GM19099 (cell line): ENCODE results near the gene CTBP1.

Source experiments
- POLR2A ChIP-seq: IDR thresholded peaks from 3 replicates; pipeline ENCODE4 v1.6.1; 2011; ENCODE audit warnings: low read depth; ENCODE audit not compliant: insufficient read length; ENCODE audit errors: extremely low read depth

Gene CTBP1

GRCh38 chr4:1199556-1200331 lies 49.2 kb downstream of the CTBP1 start:
- no peak for TF ChIP-seq POLR2A

DNA sequence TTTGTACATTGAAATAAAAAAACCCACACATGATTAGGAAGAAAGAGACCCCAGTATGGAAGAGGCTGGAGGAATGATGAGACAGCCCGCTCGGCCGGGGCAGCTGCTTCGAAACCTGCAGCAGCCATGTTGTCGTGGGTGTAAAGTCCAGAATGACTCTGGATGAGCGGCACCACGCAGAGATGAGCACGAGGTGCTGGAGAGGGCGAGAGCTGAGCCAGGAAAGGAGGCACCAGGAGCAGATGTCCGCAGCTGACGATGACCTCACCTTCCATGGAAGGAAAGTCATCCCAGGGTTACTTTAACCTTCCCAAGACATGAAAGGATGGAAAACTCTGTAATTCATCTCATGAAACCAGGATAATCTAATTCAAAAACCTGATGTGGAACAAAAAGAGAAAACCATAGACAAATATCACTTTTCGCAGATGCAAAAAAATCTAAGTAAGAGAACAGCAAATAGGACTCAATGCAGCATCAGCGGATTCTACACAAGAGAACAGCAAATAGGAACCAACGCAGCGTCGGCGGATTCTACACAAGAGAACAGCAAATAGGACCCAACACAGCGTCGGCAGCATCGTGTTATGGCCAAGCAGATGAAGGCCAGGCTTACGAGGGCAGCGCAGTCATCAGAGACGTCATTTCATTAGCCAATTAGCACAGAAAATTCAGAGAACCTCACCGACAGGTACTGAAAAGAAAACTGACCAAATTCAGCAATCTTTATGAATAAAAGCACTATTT lies 50.7 kb downstream of the CTBP1 start:
- no peak for TF ChIP-seq POLR2A

DNA sequence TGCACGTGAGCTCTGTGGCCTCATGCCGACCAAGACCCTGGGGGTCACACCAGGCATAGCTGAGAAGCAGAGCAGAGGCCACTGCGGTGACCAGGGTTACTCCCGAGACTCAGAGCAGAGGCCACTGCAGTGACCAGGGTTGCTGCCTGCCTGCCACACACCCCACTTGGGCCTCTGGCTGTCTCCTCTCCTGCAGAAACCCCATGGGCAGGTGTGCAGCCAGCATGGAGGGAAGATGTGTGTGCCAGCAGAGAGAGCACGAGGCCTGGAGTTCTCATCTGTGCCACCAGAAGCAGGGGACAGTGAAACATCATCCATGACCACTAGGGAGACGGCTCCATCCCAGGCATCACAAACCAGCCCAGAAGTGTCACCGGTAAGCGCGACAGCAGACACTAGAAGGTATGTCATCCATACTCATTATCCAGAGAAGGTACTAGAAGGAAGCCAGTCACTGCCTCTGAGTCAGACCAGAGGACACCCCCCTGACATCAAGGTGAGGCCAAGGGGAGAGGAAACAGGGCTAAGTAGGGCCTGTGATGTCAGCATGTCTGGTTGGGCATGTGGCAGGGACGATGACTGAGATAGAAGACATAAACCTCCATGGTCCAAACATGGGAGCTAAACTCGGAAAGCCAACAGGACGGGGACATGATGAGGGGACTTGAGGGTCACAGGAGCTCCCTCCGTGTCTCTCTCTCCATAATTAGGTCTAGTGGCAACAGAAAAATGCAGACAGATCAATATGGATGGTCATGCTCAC lies 52.3 kb downstream of the CTBP1 start:
- TF ChIP-seq POLR2A: no peak

GRCh38 chr4:1195891-1196401 lies 53.0 kb downstream of the CTBP1 start:
- no peak for TF ChIP-seq POLR2A

DNA sequence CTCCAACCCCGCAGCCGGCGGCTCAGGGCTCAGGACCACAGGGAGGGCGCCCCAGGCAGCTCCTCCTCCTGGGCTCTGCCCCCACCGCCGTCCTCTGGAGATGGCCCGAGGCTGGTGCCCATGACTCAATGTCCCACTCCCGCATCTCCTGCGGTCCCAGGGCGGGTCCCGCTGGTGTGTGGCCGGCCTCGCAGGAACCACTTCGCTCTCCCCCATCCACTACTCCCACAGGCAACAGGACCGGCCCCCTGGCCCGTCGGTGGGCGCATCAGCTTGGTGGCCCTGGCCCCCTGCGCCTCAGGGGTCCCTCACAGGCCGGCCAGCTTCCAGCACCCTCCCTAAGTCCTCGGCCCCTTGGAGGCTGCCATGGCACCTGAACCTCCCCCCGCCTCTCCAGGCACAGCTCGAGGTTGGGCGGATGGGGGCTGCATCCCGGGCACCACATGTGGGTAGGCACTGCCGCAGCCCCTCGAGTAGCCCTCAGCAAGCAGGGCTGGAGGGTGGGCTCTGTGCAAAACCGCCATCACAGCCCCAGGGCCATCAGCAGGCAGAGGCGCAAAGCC lies 53.7 kb downstream of the CTBP1 start:
- no peak for TF ChIP-seq POLR2A

DNA sequence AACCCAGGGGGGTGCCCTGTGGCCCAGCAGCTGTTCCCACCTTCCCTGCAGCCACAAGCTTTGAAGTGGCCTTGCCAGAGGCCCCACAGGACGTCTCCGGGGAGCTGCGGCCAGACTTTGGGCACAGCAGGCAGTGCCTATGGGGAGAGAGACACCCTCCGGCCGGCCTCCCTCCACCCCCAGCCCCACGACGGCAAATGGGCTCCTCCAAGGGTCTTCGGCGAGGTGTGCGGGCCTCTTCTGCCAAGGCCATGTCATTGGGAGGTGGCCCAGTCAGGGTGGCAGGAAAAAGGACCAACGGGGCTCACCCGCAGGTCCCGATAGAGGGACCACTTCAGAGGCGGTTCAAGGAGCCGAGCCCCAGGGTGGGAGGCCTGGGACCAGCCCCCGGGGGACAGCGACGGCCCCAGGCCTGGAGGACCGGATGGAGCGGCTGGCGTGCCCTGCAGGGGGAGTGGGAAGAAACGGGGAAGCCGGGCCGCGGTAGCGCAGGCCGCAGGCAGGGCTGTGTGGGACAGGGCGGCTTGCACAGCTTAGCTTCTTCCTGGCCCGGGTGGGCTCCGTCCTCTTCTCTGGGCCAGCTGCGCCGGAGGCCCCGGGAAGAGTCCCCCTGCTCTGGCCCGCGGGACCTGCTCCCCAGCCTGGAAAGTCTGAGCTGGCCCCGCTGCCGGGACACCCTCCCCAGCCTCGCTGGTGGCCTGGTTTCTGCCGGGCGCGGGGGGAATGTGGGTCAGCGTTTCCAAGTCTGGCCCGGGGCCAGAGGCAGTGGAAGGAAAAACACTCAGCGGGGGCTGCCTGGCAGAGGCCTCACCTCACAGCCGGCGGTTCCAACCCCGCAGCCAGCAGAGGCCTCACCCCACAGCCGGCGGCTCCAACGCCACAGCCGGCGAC lies 54.7 kb downstream of the CTBP1 start:
- TF ChIP-seq POLR2A: no peak

DNA sequence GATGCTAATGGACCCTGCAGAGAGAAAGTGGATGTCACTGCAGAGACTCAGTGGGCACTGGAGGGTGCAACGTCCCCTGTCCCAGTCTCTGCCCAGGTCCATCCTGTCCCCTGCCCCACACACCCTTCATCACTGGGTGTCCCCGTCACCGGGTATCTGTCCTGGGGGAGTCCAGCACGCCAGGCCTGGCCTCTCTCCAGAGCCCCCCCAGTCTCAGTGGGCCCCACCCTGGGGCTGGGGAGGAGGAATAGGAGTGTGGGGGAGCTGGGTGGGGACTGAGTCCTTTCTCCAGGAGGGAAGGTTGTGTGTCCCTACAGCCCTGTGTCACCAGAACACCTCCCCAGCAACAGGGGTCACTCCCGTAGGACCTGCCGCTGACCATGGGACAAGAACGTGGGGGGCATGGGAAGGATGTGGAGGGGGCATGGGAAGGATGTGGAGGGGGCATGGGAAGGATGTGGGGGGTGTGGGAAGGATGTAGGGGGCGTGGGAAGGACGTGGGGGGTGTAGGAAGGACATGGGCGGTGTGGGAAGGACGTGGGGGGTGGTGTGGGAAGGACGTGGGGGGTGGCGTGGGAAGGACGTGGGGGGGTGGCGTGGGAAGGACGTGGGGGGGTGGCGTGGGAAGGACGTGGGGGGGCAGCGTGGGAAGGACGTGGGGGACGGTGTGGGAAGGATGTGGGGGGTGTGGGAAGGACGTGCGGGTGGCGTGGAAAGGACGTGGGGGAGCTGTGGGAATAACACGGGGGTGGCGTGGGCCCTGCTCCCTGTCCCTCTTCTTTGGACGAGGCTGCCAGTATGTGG lies 55.5 kb downstream of the CTBP1 start:
- no peak for TF ChIP-seq POLR2A

GRCh38 chr4:1192493-1193205 lies 56.3 kb downstream of the CTBP1 start:
- no peak for TF ChIP-seq POLR2A

GRCh38 chr4:1192091-1192492 lies 56.8 kb downstream of the CTBP1 start:
- no peak for TF ChIP-seq POLR2A

GRCh38 chr4:1191621-1192020 lies 57.3 kb downstream of the CTBP1 start:
- TF ChIP-seq POLR2A: no peak

GRCh38 chr4:1187182-1187581 lies 61.7 kb downstream of the CTBP1 start:
- TF ChIP-seq POLR2A: no peak

DNA sequence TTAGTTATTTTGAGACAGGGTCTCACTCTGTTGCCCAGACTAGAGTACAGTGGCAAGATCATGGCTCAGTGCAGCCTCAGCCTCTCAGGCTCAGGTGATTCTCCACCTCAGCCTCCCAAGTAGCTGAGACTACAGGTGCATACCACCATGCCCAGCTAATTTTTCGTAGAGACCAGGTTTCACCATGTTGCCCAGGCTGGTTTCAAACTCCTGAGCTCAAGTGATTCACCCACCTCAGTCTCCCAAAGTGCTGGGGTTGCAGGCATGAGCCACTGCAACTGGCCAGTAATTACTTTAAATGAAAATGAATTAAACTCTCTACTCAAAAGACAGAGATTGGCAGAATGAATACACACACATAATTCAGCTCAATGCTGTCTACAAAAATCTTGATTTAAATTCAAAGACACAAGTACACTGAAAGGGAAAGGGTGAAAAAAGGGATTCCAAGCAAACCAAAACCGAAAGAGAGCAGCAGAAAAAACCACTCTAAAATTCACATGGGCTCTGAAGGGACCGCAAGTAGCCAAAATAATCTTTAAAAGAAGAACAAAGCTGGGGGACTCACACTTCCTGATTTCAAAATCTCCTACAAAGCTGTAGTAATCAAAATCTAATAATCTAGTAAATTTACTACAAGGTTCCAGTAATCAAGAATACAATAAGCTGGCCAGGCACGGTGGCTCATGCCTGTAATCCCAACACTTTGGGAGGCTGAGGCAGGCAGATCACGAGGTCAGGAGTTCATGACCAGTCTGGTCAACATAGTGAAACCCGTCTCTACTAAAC lies 64.8 kb downstream of the CTBP1 start:
- TF ChIP-seq POLR2A: no peak
